ENCODE data around the gene WWC2.

The WWC2 gene

GRCh38 chr4:183284965-183285364 lies 185.9 kb downstream of the WWC2 start:
- no peak overlapping the region for H3K27ac ChIP-seq
- TF ChIP-seq CTCF (conservative IDR thresholded peaks at IDR 0.05): no peak
- no peak for TF ChIP-seq ZFX (IDR thresholded peaks at IDR 0.05)

DNA sequence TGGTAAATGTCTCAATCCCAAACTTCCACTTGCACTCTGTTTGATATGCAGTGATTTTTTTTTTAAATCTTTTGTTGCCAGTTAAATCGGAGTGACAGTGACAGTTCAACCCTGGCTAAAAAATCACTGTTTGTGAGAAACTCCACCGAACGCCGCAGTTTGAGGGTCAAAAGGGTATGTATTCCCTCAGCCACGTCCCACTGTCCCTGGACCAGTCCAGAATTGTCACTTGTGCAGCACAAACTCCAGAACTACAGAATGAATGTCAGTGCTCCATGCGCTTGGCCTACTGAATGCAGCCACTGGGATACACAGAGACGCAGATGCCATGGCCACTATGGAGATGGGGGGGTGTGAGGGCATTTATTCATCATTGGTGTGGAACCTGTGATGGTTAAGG lies 186.8 kb downstream of the WWC2 start:
- TF ChIP-seq ZFX (IDR thresholded peaks at IDR 0.05): no peak
- TF ChIP-seq CTCF (conservative IDR thresholded peaks at IDR 0.05): no peak
- H3K27ac ChIP-seq: no peak overlapping the region

GRCh38 chr4:183286590-183287308 lies 187.7 kb downstream of the WWC2 start:
- H3K27ac ChIP-seq: no peak overlapping the region
- TF ChIP-seq ZFX (IDR thresholded peaks at IDR 0.05) (no peak), CTCF (conservative IDR thresholded peaks at IDR 0.05) (no peak)

DNA sequence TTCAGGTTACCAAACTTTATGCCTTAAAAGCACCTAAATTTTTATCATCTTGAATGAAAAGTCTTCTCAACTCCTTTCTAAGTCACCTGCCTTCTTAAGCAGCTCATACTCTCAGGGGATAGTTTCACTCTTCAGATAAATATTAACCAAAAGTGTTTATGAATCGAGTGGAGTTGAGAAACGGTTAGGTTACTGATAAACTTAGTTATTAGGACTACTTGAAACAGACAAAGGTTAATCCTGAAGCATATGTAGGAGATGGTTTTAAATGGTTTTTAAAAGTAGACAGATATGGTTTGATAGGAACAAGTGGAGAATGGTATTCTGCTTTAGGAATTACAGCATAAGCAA lies 188.2 kb downstream of the WWC2 start:
- TF ChIP-seq CTCF (conservative IDR thresholded peaks at IDR 0.05): no peak
- TF ChIP-seq ZFX (IDR thresholded peaks at IDR 0.05): no peak
- H3K27ac ChIP-seq: no peak overlapping the region

DNA sequence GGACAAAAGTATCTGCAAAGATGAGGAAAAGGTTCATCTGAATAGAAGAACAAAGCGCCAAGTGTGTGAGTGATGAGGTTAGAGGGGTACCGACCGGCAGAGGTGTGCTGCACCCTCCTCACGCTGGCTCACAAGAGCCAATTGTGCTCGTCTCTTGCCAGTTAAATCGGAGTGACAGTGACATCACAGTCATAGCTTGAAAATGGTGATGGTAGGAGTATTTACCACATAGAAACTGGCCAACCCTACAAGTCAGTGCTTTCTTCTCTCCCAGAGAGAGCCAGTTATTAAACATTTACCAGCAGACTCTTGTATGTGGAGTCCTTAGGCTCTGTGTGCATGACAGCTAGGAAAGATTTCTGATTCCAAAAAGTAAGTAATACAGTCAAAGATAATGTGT lies 188.6 kb downstream of the WWC2 start:
- TF ChIP-seq ZFX (IDR thresholded peaks at IDR 0.05): no peak
- TF ChIP-seq CTCF (conservative IDR thresholded peaks at IDR 0.05): no peak
- no peak overlapping the region for H3K27ac ChIP-seq

DNA sequence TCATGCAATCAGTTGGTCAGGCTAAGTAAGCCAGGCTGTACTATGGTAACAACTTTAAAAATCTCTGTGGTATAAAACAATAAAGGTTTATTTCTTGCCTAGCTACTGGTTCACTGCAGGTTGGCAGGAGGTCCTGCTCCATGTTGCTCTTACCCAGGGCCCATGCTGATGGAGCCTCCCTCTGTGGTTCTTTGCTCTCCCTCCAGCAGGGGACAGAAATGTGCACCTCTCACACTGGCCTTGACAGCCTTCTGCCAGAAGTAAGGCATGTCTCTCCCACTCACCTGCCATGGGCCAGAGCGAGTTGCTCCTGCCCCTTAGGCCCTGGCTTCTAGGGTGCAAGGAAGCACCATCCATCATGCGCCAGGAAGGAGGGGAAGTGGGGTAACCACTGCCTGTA lies 189.9 kb downstream of the WWC2 start:
- TF ChIP-seq ZFX (IDR thresholded peaks at IDR 0.05) (no peak), CTCF (conservative IDR thresholded peaks at IDR 0.05) (no peak)
- H3K27ac ChIP-seq: no peak overlapping the region

GRCh38 chr4:183289688-183290087 lies 190.6 kb downstream of the WWC2 start:
- TF ChIP-seq ZFX (IDR thresholded peaks at IDR 0.05): no peak
- no peak for TF ChIP-seq CTCF (conservative IDR thresholded peaks at IDR 0.05)
- H3K27ac ChIP-seq: no peak overlapping the region

Measured in C4-2B (cell line).